Skeletal muscle satellite cell (primary cell): Measurements from ENCODE around the gene CHRM2. TPM values are rescaled to one million over a fixed set of nuclear protein-coding genes. Genes with fewer than 3 reads are reported as not detected.

ENCODE experiments used
- H3K27me3 ChIP-seq: 2 replicates; pipeline ENCODE4 v1.7.0; 2013; ENCODE audit warnings: low read length; ENCODE audit not compliant: control insufficient read depth, insufficient read depth
- H3K36me3 ChIP-seq: 2 replicates; pipeline ENCODE4 v1.7.0; 2013; ENCODE audit warnings: mild to moderate bottlenecking, control low read depth, low read length; ENCODE audit not compliant: insufficient read depth
- H3K4me1 ChIP-seq: 2 replicates; pipeline ENCODE4 v1.7.0; 2013; ENCODE audit warnings: low read length; ENCODE audit not compliant: control insufficient read depth, insufficient read depth
- H3K4me2 ChIP-seq: 2 replicates; pipeline ENCODE4 v1.7.0; 2013; ENCODE audit warnings: mild to moderate bottlenecking, low read length
- H3K4me3 ChIP-seq: 2 replicates; pipeline ENCODE4 v1.7.0; 2013; ENCODE audit warnings: low read length
- H3K9ac ChIP-seq: 2 replicates; pipeline ENCODE4 v1.7.0; 2013; ENCODE audit warnings: mild to moderate bottlenecking, low read depth, low read length, moderate library complexity
- H3K9me3 ChIP-seq: replicated peaks from 2 replicates; pipeline ENCODE4 v1.7.0; 2013; ENCODE audit warnings: mild to moderate bottlenecking, control low read depth, low read length
- small RNA-seq: library from RNA; depleted of rRNA; stranded (forward); fragments of <200 nt; gene quantifications from one replicate; pipeline ENCODE3, GENCODE V24; 2012

Gene CHRM2

GRCh38 chr7:137036768-137037167 lies 168.3 kb downstream of the CHRM2 start:
- H3K4me3 ChIP-seq = no peak overlapping the region
- no peak overlapping the region for H3K4me2 ChIP-seq
- H3K9me3 ChIP-seq = no peaks in the 10 kb centered on the region
- H3K36me3 ChIP-seq = no peaks in the 10 kb centered on the region
- H3K27me3 ChIP-seq = no peaks in the 10 kb centered on the region
- H3K4me1 ChIP-seq = no peaks in the 10 kb centered on the region
- no peak overlapping the region for H3K9ac ChIP-seq

- Histone ChIP-seq H3K36me3 (no peaks in the 10 kb centered on the region), H3K9ac (no peak overlapping the region), H3K27me3 (no peaks in the 10 kb centered on the region), H3K9me3 (no peaks in the 10 kb centered on the region), H3K4me2 (no peak overlapping the region), H3K4me1 (no peaks in the 10 kb centered on the region), H3K4me3 (no peak overlapping the region)
Measured at GRCh38 chr7:137038706-137039105, 170.3 kb downstream of the CHRM2 start.

GRCh38 chr7:137040745-137041144 lies 172.3 kb downstream of the CHRM2 start:
- H3K4me1 ChIP-seq = no peaks in the 10 kb centered on the region
- no peak overlapping the region for H3K4me3 ChIP-seq
- no peaks in the 10 kb centered on the region for H3K36me3 ChIP-seq
- no peak overlapping the region for H3K9ac ChIP-seq
- H3K9me3 ChIP-seq = no peaks in the 10 kb centered on the region
- H3K4me2 ChIP-seq = no peak overlapping the region
- no peaks in the 10 kb centered on the region for H3K27me3 ChIP-seq

- Histone ChIP-seq H3K4me2 (no peak overlapping the region), H3K4me3 (no peak overlapping the region), H3K36me3 (no peaks in the 10 kb centered on the region), H3K9ac (no peak overlapping the region), H3K9me3 (no peaks in the 10 kb centered on the region), H3K27me3 (no peaks in the 10 kb centered on the region), H3K4me1 (no peaks in the 10 kb centered on the region)
Measured at GRCh38 chr7:137045573-137045972, 177.1 kb downstream of the CHRM2 start.

- H3K4me3 ChIP-seq = no peak overlapping the region
- no peaks in the 10 kb centered on the region for H3K9me3 ChIP-seq
- H3K9ac ChIP-seq = no peak overlapping the region
- H3K4me2 ChIP-seq = no peak overlapping the region
- no peaks in the 10 kb centered on the region for H3K36me3 ChIP-seq
- no peaks in the 10 kb centered on the region for H3K27me3 ChIP-seq
- peaks cover 18% of the 10 kb centered on the region for H3K4me1 ChIP-seq
Measured at GRCh38 chr7:137069249-137069963, 201.0 kb downstream of the CHRM2 start.

Small RNAs within 50 kb of the gene (small RNA-seq; reads per million reads assigned to genes)
- not detected for gene KRT8P51
- gene MIR490 = not detected
